ENCODE results near the gene MT1A.

DNA sequence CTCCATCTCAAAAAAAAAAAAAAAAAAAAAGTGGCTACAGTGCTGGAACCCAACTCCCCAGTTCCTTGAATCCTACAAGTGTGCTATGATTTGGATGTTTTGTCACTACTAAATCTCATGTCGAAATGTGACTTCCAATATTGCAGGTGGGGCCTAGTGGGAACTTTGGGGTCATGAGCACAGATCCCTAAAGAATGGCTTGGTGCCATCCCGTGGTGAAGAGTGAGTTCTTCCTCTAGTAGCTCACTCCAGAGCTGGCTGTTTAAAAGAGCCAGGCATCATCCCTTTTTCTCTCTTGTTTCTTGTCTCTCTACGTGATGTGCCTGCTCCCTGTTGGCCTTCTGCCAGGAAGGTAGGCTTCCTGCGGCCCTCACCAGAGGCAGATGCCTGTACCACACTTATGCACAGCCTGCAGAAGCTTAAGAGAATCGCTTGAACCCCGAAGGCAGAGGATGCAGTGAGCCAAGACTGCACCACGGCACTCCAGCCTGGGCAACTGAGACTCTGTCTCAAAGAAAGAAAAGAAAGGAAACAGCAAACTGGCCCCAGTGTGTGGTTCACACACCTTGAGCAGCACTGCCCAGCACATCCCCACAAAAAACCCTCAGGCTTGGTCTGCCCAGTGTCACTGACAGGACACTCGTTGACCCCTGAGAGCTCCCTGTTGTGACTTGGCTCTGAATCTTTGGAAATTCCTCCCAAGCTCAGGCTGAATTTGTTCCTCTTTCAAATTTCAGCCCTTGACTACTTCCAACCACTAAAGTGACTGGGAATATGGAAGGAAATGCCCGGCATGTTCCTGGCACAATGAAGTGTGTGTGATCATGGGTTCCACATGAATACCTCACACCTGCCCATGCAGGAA, 9.7 kb upstream of the MT1A start:
- TF ChIP-seq, protein P1, sequence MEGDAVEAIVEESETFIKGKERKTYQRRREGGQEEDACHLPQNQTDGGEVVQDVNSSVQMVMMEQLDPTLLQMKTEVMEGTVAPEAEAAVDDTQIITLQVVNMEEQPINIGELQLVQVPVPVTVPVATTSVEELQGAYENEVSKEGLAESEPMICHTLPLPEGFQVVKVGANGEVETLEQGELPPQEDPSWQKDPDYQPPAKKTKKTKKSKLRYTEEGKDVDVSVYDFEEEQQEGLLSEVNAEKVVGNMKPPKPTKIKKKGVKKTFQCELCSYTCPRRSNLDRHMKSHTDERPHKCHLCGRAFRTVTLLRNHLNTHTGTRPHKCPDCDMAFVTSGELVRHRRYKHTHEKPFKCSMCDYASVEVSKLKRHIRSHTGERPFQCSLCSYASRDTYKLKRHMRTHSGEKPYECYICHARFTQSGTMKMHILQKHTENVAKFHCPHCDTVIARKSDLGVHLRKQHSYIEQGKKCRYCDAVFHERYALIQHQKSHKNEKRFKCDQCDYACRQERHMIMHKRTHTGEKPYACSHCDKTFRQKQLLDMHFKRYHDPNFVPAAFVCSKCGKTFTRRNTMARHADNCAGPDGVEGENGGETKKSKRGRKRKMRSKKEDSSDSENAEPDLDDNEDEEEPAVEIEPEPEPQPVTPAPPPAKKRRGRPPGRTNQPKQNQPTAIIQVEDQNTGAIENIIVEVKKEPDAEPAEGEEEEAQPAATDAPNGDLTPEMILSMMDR (IDR thresholded peaks at IDR 0.05) = no peak
- TF ChIP-seq POLR2A (IDR thresholded peaks at IDR 0.05) (no peak), POLR2AphosphoS5 (IDR thresholded peaks at IDR 0.05) (no peak)

Measured in breast epithelium (tissue), 3 donors.